CD4-positive, alpha-beta T cell treated with Interferon alpha-2 for 1 hour (primary cell): Measurements from ENCODE around the gene TMEM121B.

Experiments
- DNase-seq, 2 donors: peaks; one replicate each; pipeline ENCODE4 v3.0.0-alpha.2; 2020 to 2022

Gene TMEM121B

GRCh38 chr22:17109976-17110375 is 11.2 kb downstream of the TMEM121B start:
- DNase-seq = no peak

DNA sequence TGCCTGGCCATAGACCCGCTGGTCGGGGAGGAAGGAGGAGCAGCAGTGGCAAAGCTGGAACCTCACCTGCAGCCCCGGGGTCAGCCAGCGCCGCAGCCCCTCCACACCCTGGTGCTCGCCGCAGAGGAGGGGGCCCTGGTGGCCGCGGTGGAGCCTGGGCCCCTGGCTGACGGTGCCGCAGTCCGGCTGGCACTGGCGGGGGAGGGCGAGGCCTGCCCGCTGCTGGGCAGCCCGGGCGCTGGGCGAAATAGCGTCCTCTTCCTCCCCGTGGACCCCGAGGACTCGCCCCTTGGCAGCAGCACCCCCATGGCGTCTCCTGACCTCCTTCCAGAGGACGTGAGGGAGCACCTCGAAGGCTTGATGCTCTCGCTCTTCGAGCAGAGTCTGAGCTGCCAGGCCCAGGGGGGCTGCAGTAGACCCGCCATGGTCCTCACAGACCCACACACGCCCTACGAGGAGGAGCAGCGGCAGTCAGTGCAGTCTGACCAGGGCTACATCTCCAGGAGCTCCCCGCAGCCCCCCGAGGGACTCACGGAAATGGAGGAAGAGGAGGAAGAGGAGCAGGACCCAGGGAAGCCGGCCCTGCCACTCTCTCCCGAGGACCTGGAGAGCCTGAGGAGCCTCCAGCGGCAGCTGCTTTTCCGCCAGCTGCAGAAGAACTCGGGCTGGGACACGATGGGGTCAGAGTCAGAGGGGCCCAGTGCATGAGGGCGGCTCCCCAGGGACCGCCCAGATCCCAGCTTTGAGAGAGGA is 11.9 kb downstream of the TMEM121B start:
- no peak for DNase-seq

DNA sequence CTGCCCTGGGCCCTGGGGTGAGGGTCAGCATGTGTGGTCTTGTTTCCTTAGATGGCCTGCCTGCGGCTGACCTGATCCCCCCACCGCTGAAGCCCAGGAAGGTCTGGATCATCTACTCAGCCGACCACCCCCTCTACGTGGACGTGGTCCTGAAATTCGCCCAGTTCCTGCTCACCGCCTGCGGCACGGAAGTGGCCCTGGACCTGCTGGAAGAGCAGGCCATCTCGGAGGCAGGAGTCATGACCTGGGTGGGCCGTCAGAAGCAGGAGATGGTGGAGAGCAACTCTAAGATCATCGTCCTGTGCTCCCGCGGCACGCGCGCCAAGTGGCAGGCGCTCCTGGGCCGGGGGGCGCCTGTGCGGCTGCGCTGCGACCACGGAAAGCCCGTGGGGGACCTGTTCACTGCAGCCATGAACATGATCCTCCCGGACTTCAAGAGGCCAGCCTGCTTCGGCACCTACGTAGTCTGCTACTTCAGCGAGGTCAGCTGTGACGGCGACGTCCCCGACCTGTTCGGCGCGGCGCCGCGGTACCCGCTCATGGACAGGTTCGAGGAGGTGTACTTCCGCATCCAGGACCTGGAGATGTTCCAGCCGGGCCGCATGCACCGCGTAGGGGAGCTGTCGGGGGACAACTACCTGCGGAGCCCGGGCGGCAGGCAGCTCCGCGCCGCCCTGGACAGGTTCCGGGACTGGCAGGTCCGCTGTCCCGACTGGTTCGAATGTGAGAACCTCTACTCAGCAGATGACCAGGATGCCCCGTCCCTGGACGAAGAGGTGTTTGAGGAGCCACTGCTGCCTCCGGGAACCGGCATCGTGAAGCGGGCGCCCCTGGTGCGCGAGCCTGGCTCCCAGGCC is 12.7 kb downstream of the TMEM121B start:
- no peak for DNase-seq

DNA sequence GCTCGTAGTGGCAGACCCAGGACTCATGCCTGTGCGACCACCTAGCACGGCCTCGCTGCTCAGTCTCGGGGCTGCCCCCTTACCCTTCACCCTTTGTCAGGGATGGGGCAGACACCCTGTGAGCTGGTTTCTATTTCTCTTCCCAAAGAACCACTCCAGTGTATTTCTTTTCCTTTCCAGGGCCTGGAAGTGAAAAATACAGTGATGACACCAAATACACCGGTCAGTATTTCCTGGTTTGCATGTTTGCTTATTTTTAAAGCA is 13.7 kb downstream of the TMEM121B start:
- DNase-seq = no peak

DNA sequence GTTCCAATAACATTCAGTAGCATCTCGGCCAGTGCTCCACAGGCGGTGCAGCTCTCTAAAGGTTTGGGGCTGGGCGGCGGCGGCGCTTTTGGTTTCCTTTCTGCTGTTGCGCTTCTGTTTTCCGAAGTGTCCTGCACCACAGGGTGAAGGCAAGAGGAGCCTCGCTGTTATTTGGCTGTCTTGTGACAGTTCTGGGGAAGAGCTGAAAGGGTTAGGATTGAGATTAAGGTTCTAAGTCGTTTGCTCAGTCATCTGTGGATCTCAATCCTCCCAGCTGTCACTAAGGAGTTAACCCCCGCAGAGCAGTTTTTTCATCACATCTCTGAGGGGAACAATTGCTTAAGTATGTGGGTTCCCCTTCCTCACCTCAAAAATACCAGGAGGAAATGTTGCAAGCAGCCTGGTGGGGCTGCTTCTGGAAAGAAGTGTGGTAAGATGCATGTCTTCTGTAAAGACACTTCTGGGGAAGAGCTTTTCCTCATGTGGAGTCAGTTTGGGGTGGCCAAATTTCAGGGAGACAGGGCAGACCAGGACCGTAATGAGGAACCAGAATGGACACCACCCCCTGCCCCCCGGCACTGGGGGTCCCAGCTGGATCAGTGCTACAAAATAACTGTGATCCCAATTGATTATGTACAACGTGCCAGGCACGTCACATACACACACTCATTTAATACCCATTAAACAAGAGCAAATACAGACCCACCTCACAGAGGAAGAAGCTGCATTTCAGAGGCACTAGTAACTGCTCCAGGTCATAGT is 14.2 kb downstream of the TMEM121B start:
- DNase-seq = peak; percentile 26 to 36

DNA sequence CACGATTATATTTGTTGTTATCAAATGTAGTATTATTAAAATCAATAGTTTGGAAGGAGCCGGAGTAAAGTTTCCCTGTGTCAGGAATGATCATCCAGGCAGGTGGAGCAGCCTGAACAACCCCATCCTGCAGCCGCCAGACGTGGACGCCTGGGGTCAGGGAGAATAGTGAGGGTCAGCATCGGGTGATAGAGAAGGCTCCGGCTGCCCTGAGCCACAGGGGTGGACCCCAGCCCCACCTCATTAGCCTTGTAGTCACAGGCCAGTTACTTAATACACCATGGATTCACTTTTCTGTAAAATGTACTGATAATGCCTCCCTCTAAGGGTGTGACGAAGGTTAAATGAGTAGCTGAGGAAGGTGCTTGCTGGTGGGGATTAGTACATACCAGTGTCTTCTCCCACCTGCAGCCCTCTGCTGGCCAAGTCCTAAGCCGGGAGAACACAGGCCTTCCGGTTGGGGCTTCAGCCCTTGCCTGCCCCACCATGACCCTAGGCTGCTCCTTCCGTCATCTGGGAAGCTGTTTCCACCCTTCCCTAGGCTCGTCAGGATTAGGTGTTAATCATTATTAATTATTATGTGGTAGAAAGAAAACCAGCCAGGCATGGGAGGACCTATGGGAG is 14.9 kb downstream of the TMEM121B start:
- no peak for DNase-seq

GRCh38 chr22:17105143-17106129 is 15.7 kb downstream of the TMEM121B start:
- DNase-seq = no peak

DNA sequence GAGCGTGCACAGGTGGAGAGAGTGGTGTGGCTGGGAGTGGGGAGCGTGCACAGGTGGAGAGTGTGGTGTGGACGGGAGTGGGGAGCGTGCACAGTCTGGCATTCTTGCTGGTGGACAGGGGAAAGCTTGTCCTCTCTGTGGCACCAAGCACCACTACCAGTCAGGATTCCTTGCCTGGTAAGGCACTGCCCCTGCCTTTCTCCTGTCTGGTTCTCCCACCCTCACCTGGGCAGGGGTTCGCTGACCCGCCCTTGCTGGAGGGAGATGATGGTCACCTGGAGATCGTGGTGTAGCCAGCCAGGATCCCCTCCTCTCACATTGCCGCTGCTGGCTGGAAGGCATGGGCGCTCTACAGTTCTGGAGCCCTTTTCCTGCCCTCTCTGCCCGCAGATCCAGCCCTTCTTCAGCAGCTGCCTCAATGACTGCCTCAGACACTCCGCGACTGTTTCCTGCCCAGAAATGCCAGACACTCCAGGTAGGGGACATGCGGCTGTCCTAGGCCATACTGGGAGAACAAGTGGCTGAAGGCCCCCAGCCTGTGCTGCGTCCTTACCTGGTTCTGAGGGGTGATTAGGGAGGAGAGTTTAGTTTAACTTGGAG is 16.7 kb downstream of the TMEM121B start:
- no peak for DNase-seq

- no peak for DNase-seq
Measured at GRCh38 chr22:17103351-17103750, 17.8 kb downstream of the TMEM121B start.

GRCh38 chr22:17102297-17102667 is 18.9 kb downstream of the TMEM121B start:
- DNase-seq = no peak

DNA sequence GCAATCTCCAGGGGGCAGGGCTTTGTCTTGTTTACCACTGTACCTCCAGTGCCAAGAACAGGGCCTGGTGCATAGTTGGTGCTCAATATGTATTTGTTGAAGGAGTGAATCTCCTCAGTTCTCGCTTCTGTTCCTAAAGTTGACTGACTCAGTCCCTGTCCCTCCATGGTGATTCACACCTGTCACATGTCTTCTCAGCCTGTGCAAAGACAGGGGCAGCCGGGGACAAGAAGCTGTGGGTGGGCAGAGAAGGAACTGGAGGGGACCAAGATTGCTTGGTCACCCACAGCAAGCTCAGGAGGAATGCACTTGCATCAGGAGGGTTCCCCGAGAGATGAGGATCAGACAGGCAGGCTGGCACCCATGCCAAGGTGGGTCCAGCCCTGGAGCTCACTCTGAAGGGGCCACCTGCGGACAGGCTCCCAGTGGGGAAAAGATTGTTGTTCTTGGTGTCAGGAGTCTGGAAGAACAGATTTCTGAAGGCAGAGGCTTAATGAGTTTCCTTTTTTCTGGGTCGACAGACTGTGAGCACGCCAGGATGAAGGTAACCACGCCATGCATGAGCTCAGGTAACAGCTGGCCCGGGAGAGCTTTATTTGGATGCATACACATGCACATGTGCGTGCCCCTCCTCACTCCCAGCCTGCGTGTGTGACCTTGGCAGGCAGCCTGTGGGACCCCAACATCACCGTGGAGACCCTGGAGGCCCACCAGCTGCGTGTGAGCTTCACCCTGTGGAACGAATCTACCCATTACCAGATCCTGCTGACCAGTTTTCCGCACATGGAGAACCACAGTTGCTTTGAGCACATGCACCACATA is 19.5 kb downstream of the TMEM121B start:
- DNase-seq = no peak

GRCh38 chr22:17100621-17101020 is 20.5 kb downstream of the TMEM121B start:
- DNase-seq = no peak

- DNase-seq = peak; percentile 35 to 47
Measured at GRCh38 chr22:17098379-17098819, 22.8 kb downstream of the TMEM121B start.

- no peak for DNase-seq
Measured at GRCh38 chr22:17097701-17098100, 23.5 kb downstream of the TMEM121B start.

GRCh38 chr22:17097062-17097461 is 24.1 kb downstream of the TMEM121B start:
- no peak for DNase-seq

- DNase-seq = no peak
Measured at GRCh38 chr22:17096071-17096470, 25.1 kb downstream of the TMEM121B start.

- no peak for DNase-seq
Measured at GRCh38 chr22:17095538-17095937, 25.6 kb downstream of the TMEM121B start.

- DNase-seq = no peak
Measured at GRCh38 chr22:17093081-17093480, 28.1 kb downstream of the TMEM121B start.

DNA sequence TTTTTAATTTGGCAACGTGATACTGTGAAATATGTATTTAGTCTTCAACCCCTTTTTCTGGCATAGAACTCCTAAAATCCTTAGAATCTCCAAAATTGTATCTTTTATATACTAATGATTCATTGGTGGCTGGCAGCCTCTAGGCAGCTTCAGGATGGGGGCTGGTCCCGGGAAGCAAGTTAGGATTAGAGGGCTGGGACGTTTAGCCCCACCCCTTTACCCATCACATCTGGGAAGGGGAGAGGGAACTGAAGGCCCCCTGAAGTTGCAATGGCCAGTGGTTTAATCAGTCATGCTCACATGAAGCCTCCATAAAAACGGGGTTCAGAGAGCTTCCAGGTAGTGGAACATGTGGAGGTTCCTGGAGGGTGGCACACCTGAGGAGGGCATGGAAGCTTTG is 29.3 kb downstream of the TMEM121B start:
- no peak for DNase-seq

- DNase-seq = no peak
Measured at GRCh38 chr22:17090550-17090949, 30.6 kb downstream of the TMEM121B start.
